AG04450 (cell line): ENCODE results near the gene GPC3. TPM values are rescaled to one million over a fixed set of nuclear protein-coding genes. Genes with fewer than 3 reads are reported as not detected.

Experiments used
- CTCF ChIA-PET: fragments of 300-600, 350-600 bp; formaldehyde crosslinking; extraction: SDS; loops from one replicate; lab custom pipeline; 2022; ENCODE audit warnings: antibody characterized with exemption, inconsistent platforms; lab: Charles Lee
- POLR2A ChIA-PET: fragments of 350-600 bp; formaldehyde crosslinking; extraction: SDS; loops from one replicate; lab custom pipeline; 2021; ENCODE audit warnings: antibody characterized with exemption, inconsistent platforms; lab: Yijun Ruan, JAX
- DNase-seq: peaks from one replicate; pipeline ENCODE4 v3.0.0-alpha.2; 2011; ENCODE audit warnings: low read depth, low spot score
- H3K27ac ChIP-seq: one replicate; pipeline ENCODE4 v1.5.1; 2012; ENCODE audit warnings: low read depth, low read length, control low read depth
- H3K27me3 ChIP-seq: one replicate; pipeline ENCODE4 v1.6.0; 2012; ENCODE audit warnings: low read length; ENCODE audit not compliant: control insufficient read depth, insufficient read depth
- H3K4me3 ChIP-seq: 2 replicates; pipeline ENCODE4 v1.5.1; 2011; ENCODE audit warnings: mild to moderate bottlenecking, low read depth, low read length, control low read depth
- H3K9me3 ChIP-seq: 2 replicates; pipeline ENCODE4 v1.5.1; 2012; ENCODE audit warnings: low read length; ENCODE audit not compliant: control insufficient read depth, insufficient read depth
- CTCF ChIP-seq: IDR thresholded peaks from 2 replicates; pipeline ENCODE4 v1.5.1; 2011; ENCODE audit warnings: low read depth, low read length, control low read depth, inconsistent platforms
- polyA plus RNA-seq: library from polyadenylated mRNA; depleted of rRNA; stranded (reverse); fragments of >200 nt; gene quantifications from 2 replicates; pipeline ENCODE4 v1.2.3, GENCODE V29; 2011

The GPC3 gene
- polyA plus RNA-seq, 1 experiment = not detected

DNA sequence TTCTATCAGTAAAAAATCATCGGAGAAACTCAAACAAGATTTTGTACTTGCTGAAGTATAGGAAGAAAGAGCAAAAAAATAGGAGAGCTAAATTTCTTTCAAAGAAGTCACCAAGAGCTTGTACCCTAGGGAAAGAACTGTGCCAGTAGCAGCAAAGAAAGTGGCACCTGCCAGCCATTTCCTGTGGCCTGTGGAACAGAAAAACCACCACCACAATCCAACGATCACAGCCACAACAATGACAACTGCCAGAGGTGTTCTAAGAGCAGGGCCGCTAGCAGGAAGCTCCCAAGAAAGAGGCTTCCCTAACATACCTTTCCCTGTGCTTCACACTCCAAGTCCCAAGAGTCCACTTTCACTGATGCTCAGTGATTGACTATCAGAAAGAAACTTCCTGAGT is 304.0 kb downstream of the GPC3 start:
- no peak for TF ChIP-seq CTCF
- Histone ChIP-seq H3K27ac (no peak overlapping the region), H3K27me3 (no peaks in the 10 kb centered on the region), H3K4me3 (no peak overlapping the region), H3K9me3 (no peaks in the 10 kb centered on the region)
- ChIA-PET CTCF (interaction anchor here (2.0 kb wide), 1 partner anchor 11 kb away, joined by 6 read pairs; no protein-coding TSS in a partner anchor), POLR2A (no interaction called here)
- no peak for DNase-seq

- CTCF ChIA-PET = no interaction called here
Observed at GRCh38 chrX:133677123-133678063, 308.0 kb downstream of the GPC3 start.

GRCh38 chrX:133676344-133677122 is 308.9 kb downstream of the GPC3 start:
- no peak overlapping the region for H3K27ac ChIP-seq

More at GRCh38 chrX:133677123-133678063, 308.0 kb downstream of the GPC3 start:
- DNase-seq = no peak
- H3K27me3 ChIP-seq = no peaks in the 10 kb centered on the region
- no peak overlapping the region for H3K27ac ChIP-seq
- H3K4me3 ChIP-seq = no peak overlapping the region
- POLR2A ChIA-PET = no interaction called here
- no peak for TF ChIP-seq CTCF
- H3K9me3 ChIP-seq = no peaks in the 10 kb centered on the region

DNA sequence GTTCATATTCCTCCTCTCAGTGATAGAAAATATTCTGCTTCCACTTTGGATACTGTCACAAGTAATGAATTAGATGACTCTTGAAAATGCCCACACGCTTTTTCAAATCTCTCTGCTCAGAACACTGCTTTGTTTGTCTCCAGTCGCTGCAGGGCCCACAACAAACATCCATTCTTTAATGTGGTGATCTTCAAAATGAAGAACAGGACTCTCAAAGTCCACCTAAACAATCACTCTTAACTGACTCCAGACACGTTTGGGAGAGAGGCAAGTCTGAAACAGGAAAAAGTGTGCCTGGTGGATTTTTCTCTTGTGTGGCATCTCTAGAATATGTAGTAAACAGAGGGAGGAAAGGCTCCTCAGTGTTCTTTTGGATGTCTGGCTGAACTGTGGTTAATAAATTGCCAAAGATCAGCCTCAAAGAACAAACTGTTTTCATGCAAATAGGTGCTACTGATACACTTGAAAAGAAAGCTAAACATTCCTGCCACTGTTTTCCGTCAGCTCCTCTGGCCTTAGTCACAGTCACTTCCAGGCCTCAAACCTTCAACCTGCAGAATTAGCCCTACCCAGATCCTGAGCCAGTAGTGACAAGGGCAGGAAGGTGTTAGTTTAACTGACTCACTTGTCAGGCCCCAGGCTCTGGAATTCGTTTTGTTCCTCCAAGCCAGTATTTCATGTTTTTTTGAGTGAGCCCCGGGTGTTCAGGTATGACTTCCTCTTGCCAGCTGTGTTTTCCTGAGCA is 310.5 kb downstream of the GPC3 start:
- H3K27ac ChIP-seq = no peak overlapping the region
- no peak for DNase-seq
- POLR2A ChIA-PET = no interaction called here
- H3K9me3 ChIP-seq = no peaks in the 10 kb centered on the region
- H3K4me3 ChIP-seq = no peak overlapping the region
- CTCF ChIA-PET = no interaction called here
- no peak for TF ChIP-seq CTCF
- H3K27me3 ChIP-seq = no peaks in the 10 kb centered on the region

More at GRCh38 chrX:133676344-133677122, 308.9 kb downstream of the GPC3 start:
- Histone ChIP-seq H3K27me3 (no peaks in the 10 kb centered on the region), H3K4me3 (no peak overlapping the region), H3K9me3 (no peaks in the 10 kb centered on the region)
- ChIA-PET CTCF (no interaction called here), POLR2A (no interaction called here)
- DNase-seq = no peak
- TF ChIP-seq CTCF = no peak
